Cardiac fibroblast (primary cell): Measurements from ENCODE around the gene DDX24.

Experiments used
- DNase-seq, 2 donors: peaks; one replicate each; pipeline versions ENCODE4 v3.0.0 to v3.0.0-alpha.2; 2010; ENCODE audit warnings: low read depth in 2 of 2
- H3K4me3 ChIP-seq, 2 donors: replicated peaks in 1 of 2; 1 replicate in 1 of 2; 2 replicates in 1 of 2; pipeline ENCODE4 v1.5.1; 2011; ENCODE audit warnings: low read depth in 2 of 2, low read length in 2 of 2, mild to moderate bottlenecking in 2 of 2, moderate library complexity in 1 of 2
- TF ChIP-seq, protein P1 (sequence below): IDR thresholded peaks from one replicate; pipeline ENCODE4 v1.5.1; 2011; ENCODE audit warnings: low read depth, mild to moderate bottlenecking, low read length, inconsistent platforms

Gene DDX24

GRCh38 chr14:94088516-94088915, 7.5 kb upstream of the DDX24 start:
- no peak overlapping the region for H3K4me3 ChIP-seq
- TF ChIP-seq, protein P1, sequence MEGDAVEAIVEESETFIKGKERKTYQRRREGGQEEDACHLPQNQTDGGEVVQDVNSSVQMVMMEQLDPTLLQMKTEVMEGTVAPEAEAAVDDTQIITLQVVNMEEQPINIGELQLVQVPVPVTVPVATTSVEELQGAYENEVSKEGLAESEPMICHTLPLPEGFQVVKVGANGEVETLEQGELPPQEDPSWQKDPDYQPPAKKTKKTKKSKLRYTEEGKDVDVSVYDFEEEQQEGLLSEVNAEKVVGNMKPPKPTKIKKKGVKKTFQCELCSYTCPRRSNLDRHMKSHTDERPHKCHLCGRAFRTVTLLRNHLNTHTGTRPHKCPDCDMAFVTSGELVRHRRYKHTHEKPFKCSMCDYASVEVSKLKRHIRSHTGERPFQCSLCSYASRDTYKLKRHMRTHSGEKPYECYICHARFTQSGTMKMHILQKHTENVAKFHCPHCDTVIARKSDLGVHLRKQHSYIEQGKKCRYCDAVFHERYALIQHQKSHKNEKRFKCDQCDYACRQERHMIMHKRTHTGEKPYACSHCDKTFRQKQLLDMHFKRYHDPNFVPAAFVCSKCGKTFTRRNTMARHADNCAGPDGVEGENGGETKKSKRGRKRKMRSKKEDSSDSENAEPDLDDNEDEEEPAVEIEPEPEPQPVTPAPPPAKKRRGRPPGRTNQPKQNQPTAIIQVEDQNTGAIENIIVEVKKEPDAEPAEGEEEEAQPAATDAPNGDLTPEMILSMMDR, result no peak
- DNase-seq, result peak; percentile 24 to 44

DNA sequence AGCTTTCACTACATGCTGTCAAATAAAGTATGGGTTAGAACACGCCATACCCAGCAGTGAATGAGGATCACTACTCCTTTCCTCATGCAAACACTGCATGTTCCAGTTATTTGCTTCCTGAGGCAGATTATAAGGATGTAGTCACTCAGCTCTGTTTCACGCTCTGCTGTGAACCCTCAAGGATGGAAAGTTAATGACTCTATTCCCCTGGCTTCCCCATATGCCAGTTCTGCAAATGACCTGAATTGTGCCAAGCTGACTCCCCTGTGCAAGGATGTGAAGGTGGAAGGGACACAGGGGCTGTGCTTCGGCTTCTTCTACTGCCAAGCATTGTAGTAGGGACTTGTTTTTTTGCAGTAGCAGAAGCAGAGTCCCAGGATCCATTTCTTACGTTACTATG, 6.9 kb upstream of the DDX24 start:
- TF ChIP-seq, protein P1, result no peak

GRCh38 chr14:94081386-94081820, 401 bp upstream of the DDX24 start:
- TF ChIP-seq, protein P1, result no peak
- no peak for DNase-seq
- peak overlapping the region; percentile 97 to 99 for H3K4me3 ChIP-seq

More for the DNA sequence above, 6.9 kb upstream of the DDX24 start:
- no peak overlapping the region for H3K4me3 ChIP-seq
- no peak for DNase-seq

GRCh38 chr14:94079891-94080620, 946 bp downstream of the DDX24 start:
- H3K4me3 ChIP-seq, result peak overlapping the region; percentile 97 to 99
- TF ChIP-seq, protein P1, result no peak
- DNase-seq, result peak; percentile 42 to 55

- H3K4me3 ChIP-seq, result no peak overlapping the region
- DNase-seq, result no peak
- TF ChIP-seq, protein P1, result no peak
Measured at GRCh38 chr14:94077823-94078222, 3.2 kb downstream of the DDX24 start.

GRCh38 chr14:94077111-94077821, 3.7 kb downstream of the DDX24 start:
- TF ChIP-seq, protein P1, result no peak
- DNase-seq, result no peak
- H3K4me3 ChIP-seq, result no peak overlapping the region
